Activated T-helper 17 cell treated with anti-CD3 and anti-CD28 coated beads, Interleukin-2, amount 50 U/mL, for 72 hours (primary cell): ENCODE results near the gene APOA4. TPM values are rescaled to one million over a fixed set of nuclear protein-coding genes. Genes with fewer than 3 reads are reported as not detected.

Experiments used
- ATAC-seq: fragments of 150-1000 bp; cut with Tn5 transposase; replicated peaks from 2 replicates; pipeline ENCODE4 v1.10.0; 2021; ENCODE audit warnings: mild to moderate bottlenecking, moderate library complexity
- H3K27ac Mint-ChIP-seq: one replicate; pipeline ENCODE4 v1.8.0; 2022; ENCODE audit warnings: mixed read lengths
- H3K27me3 Mint-ChIP-seq: one replicate; pipeline ENCODE4 v1.8.0; 2022; ENCODE audit warnings: mixed read lengths
- H3K36me3 Mint-ChIP-seq: one replicate; pipeline ENCODE4 v1.8.0; 2022; ENCODE audit warnings: low read depth, mild to moderate bottlenecking, mixed read lengths
- H3K4me1 Mint-ChIP-seq: one replicate; pipeline ENCODE4 v1.8.0; 2022; ENCODE audit warnings: mixed read lengths
- H3K4me3 Mint-ChIP-seq: one replicate; pipeline ENCODE4 v1.8.0; 2022; ENCODE audit warnings: mild to moderate bottlenecking, mixed read lengths
- H3K9me3 Mint-ChIP-seq: one replicate; pipeline ENCODE4 v1.8.0; 2022; ENCODE audit warnings: mixed read lengths
- total RNA-seq, 2 donors: library from RNA; stranded (reverse); gene quantifications; one replicate each; pipeline ENCODE4 v1.2.3, GENCODE V29; 2022

The APOA4 gene
- total RNA-seq, 2 donors from 2014 or later = not detected

DNA sequence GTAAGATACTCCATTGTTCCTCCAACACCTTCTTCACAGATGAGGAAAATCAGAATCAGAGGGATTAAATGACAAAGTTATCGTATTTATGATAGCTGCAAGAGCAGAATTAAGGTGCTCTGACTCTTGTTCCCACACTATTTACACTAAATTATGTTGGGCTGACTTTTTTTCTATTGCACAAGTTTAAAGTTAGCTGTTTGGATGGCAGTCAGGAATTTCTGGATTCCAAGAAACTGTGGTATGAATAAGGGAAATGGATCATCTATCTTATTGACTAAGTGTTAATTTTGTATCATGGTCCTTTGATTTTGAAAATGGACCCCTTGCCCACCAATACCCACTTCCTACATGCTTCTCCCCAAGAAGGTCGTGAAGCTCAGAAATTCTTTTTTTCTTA lies 34.2 kb upstream of the APOA4 start:
- H3K36me3 Mint-ChIP-seq = peaks cover 79% of the 10 kb centered on the region
- H3K4me3 Mint-ChIP-seq = no peak overlapping the region
- no peak for ATAC-seq
- H3K4me1 Mint-ChIP-seq = peaks cover 48% of the 10 kb centered on the region
- no peaks in the 10 kb centered on the region for H3K27me3 Mint-ChIP-seq
- peak overlapping the region; percentile 26 for H3K27ac Mint-ChIP-seq
- no peaks in the 10 kb centered on the region for H3K9me3 Mint-ChIP-seq

DNA sequence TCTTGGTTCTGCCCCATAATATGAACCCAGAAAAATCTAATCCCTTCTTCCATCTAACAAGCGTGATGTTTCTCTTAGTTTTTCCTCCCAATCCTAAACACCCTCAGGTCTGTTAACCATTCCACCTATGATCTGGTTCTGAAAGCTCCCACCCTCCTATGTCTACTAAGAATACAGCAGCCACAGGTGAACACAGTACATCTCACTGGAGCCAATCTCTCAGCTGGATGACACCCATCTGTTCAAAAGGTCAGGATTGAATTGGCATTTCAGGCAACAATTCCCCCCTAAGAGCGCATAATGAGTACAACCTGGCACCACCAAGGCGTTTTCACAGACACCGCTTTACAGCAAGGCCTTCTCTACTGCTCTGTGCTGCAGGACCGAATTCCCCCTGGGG lies 33.3 kb upstream of the APOA4 start:
- Mint-ChIP-seq H3K27ac (peak overlapping the region; percentile 37), H3K4me3 (no peak overlapping the region), H3K9me3 (no peaks in the 10 kb centered on the region), H3K27me3 (no peaks in the 10 kb centered on the region), H3K36me3 (peaks cover 73% of the 10 kb centered on the region), H3K4me1 (peaks cover 50% of the 10 kb centered on the region)
- no peak for ATAC-seq

DNA sequence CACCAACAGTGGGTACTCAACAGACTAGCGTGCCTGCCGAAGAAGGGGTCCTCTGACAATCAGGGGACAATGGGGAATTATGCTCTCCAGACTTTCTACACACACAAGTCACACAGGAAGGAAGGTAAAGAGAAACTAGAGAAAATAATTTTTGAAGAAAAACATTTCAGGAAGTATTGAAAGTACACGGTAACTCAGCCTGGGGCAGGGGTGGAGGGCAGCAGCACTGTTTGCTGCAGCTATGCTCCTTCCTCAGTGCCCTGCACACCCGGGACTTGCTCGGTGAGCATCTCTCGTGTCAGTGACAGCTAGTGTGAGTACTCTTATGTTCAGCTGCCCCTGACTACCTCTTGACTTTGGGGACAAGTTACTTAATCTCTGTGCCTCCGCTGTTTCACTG lies 32.3 kb upstream of the APOA4 start:
- Mint-ChIP-seq H3K27me3 (no peaks in the 10 kb centered on the region), H3K4me1 (peaks cover 52% of the 10 kb centered on the region), H3K4me3 (peak overlapping the region; percentile 37), H3K9me3 (no peaks in the 10 kb centered on the region), H3K36me3 (peaks cover 68% of the 10 kb centered on the region), H3K27ac (peak overlapping the region; percentile 37)
- ATAC-seq = no peak

- H3K27ac Mint-ChIP-seq = peak overlapping the region; percentile 83
- peak overlapping the region; percentile 77 for H3K4me3 Mint-ChIP-seq
- H3K9me3 Mint-ChIP-seq = no peaks in the 10 kb centered on the region
Measured at GRCh38 chr11:116853461-116854073, 30.5 kb upstream of the APOA4 start.

GRCh38 chr11:116852261-116853031 lies 29.3 kb upstream of the APOA4 start:
- Mint-ChIP-seq H3K4me1 (peaks cover 58% of the 10 kb centered on the region), H3K27me3 (no peaks in the 10 kb centered on the region)
- peak; percentile 57 for ATAC-seq

More at GRCh38 chr11:116853461-116854073, 30.5 kb upstream of the APOA4 start:
- no peaks in the 10 kb centered on the region for H3K27me3 Mint-ChIP-seq
- peak; percentile 90 for ATAC-seq
- peaks cover 68% of the 10 kb centered on the region for H3K36me3 Mint-ChIP-seq
- peaks cover 58% of the 10 kb centered on the region for H3K4me1 Mint-ChIP-seq

DNA sequence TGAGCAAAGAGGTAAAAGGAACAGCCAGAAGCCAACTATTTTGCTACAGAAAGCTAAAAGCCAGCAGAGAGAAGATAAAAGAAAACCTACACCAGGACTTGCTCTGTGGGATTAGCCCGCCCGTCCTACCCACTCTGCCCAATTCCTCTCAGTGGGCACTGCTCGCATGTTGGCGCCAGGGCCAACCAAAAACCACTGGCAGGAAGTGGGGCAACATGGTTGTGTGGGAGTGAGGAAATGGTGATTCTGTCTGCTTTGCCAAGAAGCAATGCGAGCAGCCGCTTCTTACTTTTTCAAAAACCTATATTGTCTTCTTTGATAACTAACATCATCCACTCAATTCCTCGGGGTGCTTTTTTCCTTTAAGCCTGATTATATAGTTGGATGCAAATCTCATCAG lies 28.5 kb upstream of the APOA4 start:
- ATAC-seq = no peak
- H3K27ac Mint-ChIP-seq = peak overlapping the region; percentile 83
- peaks cover 65% of the 10 kb centered on the region for H3K36me3 Mint-ChIP-seq
- peaks cover 52% of the 10 kb centered on the region for H3K4me1 Mint-ChIP-seq
- peak overlapping the region; percentile 77 for H3K4me3 Mint-ChIP-seq
- H3K27me3 Mint-ChIP-seq = no peaks in the 10 kb centered on the region
- no peaks in the 10 kb centered on the region for H3K9me3 Mint-ChIP-seq

More at GRCh38 chr11:116852261-116853031, 29.3 kb upstream of the APOA4 start:
- H3K9me3 Mint-ChIP-seq = no peaks in the 10 kb centered on the region
- peak overlapping the region; percentile 77 for H3K4me3 Mint-ChIP-seq
- H3K27ac Mint-ChIP-seq = peak overlapping the region; percentile 83
- H3K36me3 Mint-ChIP-seq = peaks cover 65% of the 10 kb centered on the region

DNA sequence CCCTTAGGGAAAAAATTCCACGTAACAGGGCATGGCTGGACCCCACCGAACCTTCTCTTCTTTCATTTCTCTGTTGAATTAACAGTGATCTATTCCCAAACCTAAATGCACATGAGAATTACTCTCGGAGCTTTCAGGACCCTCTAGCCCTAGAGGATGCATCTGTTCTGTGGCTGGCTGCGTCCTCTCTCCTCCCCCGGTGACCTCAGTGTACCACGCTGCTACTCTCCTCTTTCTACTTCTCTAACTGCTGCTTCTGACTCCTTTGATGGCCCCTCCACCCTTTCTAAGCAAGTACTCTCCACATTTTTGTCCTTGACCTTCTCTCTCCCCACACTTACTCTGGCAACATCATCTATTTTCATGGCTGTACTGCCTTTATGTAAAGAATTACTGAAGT lies 26.4 kb upstream of the APOA4 start:
- Mint-ChIP-seq H3K27ac (peak overlapping the region; percentile 32), H3K27me3 (no peaks in the 10 kb centered on the region), H3K9me3 (no peaks in the 10 kb centered on the region), H3K4me3 (no peak overlapping the region), H3K4me1 (peaks cover 39% of the 10 kb centered on the region), H3K36me3 (peaks cover 68% of the 10 kb centered on the region)
- no peak for ATAC-seq

DNA sequence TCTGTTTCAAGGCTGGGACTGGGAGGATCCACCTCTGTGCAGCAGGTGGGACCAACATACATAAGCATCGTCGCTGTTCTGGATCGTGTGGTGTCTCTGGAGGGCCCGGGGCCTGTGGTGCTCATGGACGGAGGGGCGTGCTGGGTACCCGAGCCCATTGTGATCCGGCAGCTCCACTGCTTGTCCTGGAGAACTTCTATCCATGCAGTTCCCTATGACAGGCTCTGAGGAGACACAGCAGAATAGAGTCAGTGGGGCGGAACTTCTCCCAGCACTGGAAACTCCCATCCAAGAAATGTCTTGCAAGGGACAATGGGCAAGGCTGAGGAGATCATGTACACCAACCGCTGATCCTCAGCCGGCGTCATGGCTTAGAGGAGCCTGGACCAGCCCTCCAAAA lies 26.0 kb upstream of the APOA4 start:
- Mint-ChIP-seq H3K36me3 (peaks cover 65% of the 10 kb centered on the region), H3K4me1 (peaks cover 39% of the 10 kb centered on the region), H3K27me3 (no peaks in the 10 kb centered on the region)

GRCh38 chr11:116847612-116848011 lies 24.5 kb upstream of the APOA4 start:
- Mint-ChIP-seq H3K27me3 (no peaks in the 10 kb centered on the region), H3K36me3 (peaks cover 76% of the 10 kb centered on the region)
- ATAC-seq = no peak

More for the DNA sequence above, 26.0 kb upstream of the APOA4 start:
- H3K4me3 Mint-ChIP-seq = no peak overlapping the region
- no peak for ATAC-seq
- no peak overlapping the region for H3K27ac Mint-ChIP-seq
- no peaks in the 10 kb centered on the region for H3K9me3 Mint-ChIP-seq

DNA sequence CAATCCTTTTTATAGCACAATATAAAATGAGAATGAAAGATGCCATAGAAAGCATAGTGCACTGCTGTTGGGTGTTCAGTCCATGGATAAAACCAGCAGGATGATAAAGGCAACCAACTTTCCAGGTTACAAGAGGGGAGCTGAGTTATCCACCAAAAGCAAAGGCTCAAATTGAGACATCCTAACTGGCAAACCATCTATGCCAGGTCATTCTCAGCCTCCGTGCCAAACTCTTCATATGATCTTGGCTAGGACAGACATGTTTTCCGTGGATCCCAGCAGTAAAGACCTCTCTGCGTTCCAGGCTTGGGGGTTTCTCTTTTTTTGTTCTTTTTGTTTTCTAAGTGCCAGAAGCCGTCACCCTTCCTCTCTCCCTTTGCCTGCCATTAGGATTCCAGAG lies 21.6 kb upstream of the APOA4 start:
- Mint-ChIP-seq H3K27ac (peak overlapping the region; percentile 53), H3K27me3 (no peaks in the 10 kb centered on the region), H3K9me3 (no peaks in the 10 kb centered on the region), H3K4me3 (no peak overlapping the region), H3K36me3 (peaks cover 61% of the 10 kb centered on the region), H3K4me1 (peaks cover 3% of the 10 kb centered on the region)
- no peak for ATAC-seq

More at GRCh38 chr11:116847612-116848011, 24.5 kb upstream of the APOA4 start:
- peaks cover 26% of the 10 kb centered on the region for H3K4me1 Mint-ChIP-seq
- no peaks in the 10 kb centered on the region for H3K9me3 Mint-ChIP-seq
- no peak overlapping the region for H3K27ac Mint-ChIP-seq
- no peak overlapping the region for H3K4me3 Mint-ChIP-seq

- Mint-ChIP-seq H3K4me3 (no peak overlapping the region), H3K9me3 (no peaks in the 10 kb centered on the region), H3K27ac (no peak overlapping the region), H3K27me3 (no peaks in the 10 kb centered on the region), H3K36me3 (peaks cover 50% of the 10 kb centered on the region), H3K4me1 (no peaks in the 10 kb centered on the region)
- ATAC-seq = no peak
Measured at GRCh38 chr11:116843661-116844060, 20.6 kb upstream of the APOA4 start.

DNA sequence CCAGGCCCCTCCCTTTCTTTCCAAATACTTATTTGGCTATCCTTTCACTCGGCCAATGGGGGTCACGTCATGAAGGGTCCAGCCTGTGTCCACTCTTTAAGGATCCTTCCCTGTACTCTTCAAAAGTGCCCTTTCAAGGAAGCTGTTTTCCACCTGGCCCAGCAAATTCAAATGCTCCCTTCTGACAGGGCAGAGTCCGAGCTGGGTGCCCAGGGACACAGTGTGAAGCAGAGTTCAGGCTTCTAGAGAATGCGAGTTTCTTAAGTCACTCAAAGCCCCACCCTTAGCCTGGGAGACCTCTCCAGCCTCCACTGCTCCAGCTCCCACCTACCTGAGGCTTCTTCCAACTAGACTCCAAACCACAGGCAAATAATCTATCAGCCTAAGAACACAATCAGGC lies 19.8 kb upstream of the APOA4 start:
- no peak overlapping the region for H3K4me3 Mint-ChIP-seq
- no peaks in the 10 kb centered on the region for H3K27me3 Mint-ChIP-seq
- peaks cover 46% of the 10 kb centered on the region for H3K36me3 Mint-ChIP-seq
- ATAC-seq = no peak
- H3K4me1 Mint-ChIP-seq = no peaks in the 10 kb centered on the region
- H3K27ac Mint-ChIP-seq = peak overlapping the region; percentile 23
- H3K9me3 Mint-ChIP-seq = no peaks in the 10 kb centered on the region

DNA sequence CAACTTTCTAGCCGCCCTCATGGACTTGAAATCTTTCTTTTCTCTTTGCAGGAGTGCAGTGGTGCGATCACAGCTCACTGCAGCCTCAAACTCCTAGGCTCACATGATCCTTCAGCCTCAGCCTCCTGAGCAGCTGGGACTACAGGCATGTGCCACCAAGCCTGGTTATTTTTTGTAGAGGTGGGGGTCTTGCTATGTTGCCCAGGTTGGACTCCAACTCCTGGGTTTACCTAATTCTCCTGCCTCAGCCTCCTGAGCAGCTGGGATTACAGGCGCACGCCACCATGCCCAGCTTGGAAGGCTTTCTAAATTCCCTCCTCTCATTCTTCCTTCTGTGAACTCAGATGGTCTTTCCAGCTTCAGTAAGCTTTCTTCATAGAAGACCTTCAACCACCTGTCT lies 19.0 kb upstream of the APOA4 start:
- H3K4me1 Mint-ChIP-seq = no peaks in the 10 kb centered on the region
- no peak for ATAC-seq
- no peaks in the 10 kb centered on the region for H3K27me3 Mint-ChIP-seq
- H3K9me3 Mint-ChIP-seq = no peaks in the 10 kb centered on the region
- H3K36me3 Mint-ChIP-seq = peaks cover 38% of the 10 kb centered on the region
- peak overlapping the region; percentile 48 for H3K27ac Mint-ChIP-seq
- no peak overlapping the region for H3K4me3 Mint-ChIP-seq

DNA sequence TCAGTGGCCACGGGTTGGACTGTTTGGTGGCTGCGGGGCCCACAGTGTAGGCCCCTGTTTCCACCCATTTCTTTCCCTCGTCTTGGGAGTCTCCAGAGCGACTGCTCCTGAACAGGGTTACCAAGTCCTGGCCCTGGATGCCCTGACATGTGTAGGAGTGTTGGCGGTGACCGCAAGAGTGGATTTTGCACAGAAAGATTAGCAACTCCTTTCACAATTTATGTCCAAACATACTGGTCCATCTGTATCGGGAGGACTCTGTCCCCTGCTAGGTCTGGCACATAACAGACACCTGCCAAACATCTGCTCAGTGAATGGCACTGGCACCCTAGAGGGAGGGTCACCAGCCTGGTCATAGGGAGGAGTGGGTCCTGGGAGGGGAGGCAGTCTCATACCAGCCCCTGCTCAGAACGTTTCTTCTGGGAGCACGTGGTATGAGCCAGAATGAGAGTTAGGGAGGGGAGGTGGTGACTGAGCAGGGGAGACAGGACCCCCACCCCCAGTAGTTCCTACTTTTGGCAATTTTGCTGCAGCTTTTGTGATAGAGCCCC lies 17.7 kb upstream of the APOA4 start:
- Mint-ChIP-seq H3K4me3 (no peak overlapping the region), H3K9me3 (no peaks in the 10 kb centered on the region), H3K27ac (no peak overlapping the region), H3K4me1 (no peaks in the 10 kb centered on the region), H3K27me3 (no peaks in the 10 kb centered on the region), H3K36me3 (peaks cover 25% of the 10 kb centered on the region)
- ATAC-seq = no peak

- peaks cover 20% of the 10 kb centered on the region for H3K36me3 Mint-ChIP-seq
- H3K27ac Mint-ChIP-seq = no peak overlapping the region
- H3K9me3 Mint-ChIP-seq = no peaks in the 10 kb centered on the region
- H3K27me3 Mint-ChIP-seq = no peaks in the 10 kb centered on the region
- H3K4me3 Mint-ChIP-seq = no peak overlapping the region
- no peak for ATAC-seq
- no peaks in the 10 kb centered on the region for H3K4me1 Mint-ChIP-seq
Measured at GRCh38 chr11:116840224-116840745, 17.2 kb upstream of the APOA4 start.
